HG02840 (cell line): ENCODE data around the gene NMUR1.

ENCODE experiments used
- ATAC-seq: cut with Tn5 transposase; IDR thresholded peaks from one replicate; pipeline ENCODE4 v1.9.1; 2021; ENCODE audit warnings: mild to moderate bottlenecking, moderate library complexity, moderate number of reproducible peaks; ENCODE audit not compliant: unreplicated experiment, low FRiP score

The NMUR1 gene

GRCh38 chr2:231494669-231495068 is 35.6 kb downstream of the NMUR1 start:
- no peak for ATAC-seq

GRCh38 chr2:231490801-231491200 is 39.4 kb downstream of the NMUR1 start:
- no peak for ATAC-seq

- no peak for ATAC-seq
Measured at GRCh38 chr2:231489990-231490389, 40.3 kb downstream of the NMUR1 start.

GRCh38 chr2:231488331-231488730 is 41.9 kb downstream of the NMUR1 start:
- no peak for ATAC-seq

GRCh38 chr2:231486851-231487596 is 43.2 kb downstream of the NMUR1 start:
- ATAC-seq = no peak

GRCh38 chr2:231483398-231484329 is 46.6 kb downstream of the NMUR1 start:
- ATAC-seq = no peak

GRCh38 chr2:231482806-231483391 is 47.3 kb downstream of the NMUR1 start:
- ATAC-seq = no peak

GRCh38 chr2:231480781-231481180 is 49.5 kb downstream of the NMUR1 start:
- ATAC-seq = no peak

GRCh38 chr2:231479455-231479854 is 50.8 kb downstream of the NMUR1 start:
- no peak for ATAC-seq

- no peak for ATAC-seq
Measured at GRCh38 chr2:231476920-231477319, 53.3 kb downstream of the NMUR1 start.

GRCh38 chr2:231475965-231476364 is 54.3 kb downstream of the NMUR1 start:
- ATAC-seq = no peak
